Caki2 (cell line): ENCODE results near the gene FNDC5. TPM values are rescaled to one million over a fixed set of nuclear protein-coding genes. Genes with fewer than 3 reads are reported as not detected.

Source experiments
- DNase-seq: peaks from one replicate; pipeline ENCODE4 v3.0.0-alpha.2; 2015; ENCODE audit warnings: low read depth
- in situ Hi-C: cut with HindIII; loops from 2 replicates; pipeline ENCODE4 v1.10.0; 2016; ENCODE audit warnings: low sequenced_read_pairs, low pct_unique_long_range_greater_than_20kb, mixed read lengths
- total RNA-seq: library from RNA; depleted of rRNA; stranded (reverse); fragments of >200 nt; shearing (Covaris generic); gene quantifications from 2 replicates; pipeline ENCODE4 v1.2.3, GENCODE V29; 2014; ENCODE audit warnings: low replicate concordance

The FNDC5 gene
- total RNA-seq, 1 experiment from 2014 or later = 3.3 TPM

DNA sequence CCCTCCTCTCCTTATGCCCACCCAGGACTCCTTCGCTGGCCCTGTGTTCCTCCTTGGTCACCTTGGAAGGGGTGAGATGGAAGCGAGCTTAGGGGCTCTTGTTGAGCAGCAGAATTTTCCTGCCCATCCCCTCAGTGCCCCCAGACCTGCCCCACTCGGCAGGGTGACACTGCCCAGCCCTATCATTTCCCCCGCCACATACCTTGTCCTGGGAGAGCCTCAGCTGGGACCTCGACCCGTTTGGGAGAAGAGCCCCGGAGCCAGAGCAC, 1.4 kb upstream of the FNDC5 start:
- DNase-seq = no peak
- in situ Hi-C loops = no loop called here

DNA sequence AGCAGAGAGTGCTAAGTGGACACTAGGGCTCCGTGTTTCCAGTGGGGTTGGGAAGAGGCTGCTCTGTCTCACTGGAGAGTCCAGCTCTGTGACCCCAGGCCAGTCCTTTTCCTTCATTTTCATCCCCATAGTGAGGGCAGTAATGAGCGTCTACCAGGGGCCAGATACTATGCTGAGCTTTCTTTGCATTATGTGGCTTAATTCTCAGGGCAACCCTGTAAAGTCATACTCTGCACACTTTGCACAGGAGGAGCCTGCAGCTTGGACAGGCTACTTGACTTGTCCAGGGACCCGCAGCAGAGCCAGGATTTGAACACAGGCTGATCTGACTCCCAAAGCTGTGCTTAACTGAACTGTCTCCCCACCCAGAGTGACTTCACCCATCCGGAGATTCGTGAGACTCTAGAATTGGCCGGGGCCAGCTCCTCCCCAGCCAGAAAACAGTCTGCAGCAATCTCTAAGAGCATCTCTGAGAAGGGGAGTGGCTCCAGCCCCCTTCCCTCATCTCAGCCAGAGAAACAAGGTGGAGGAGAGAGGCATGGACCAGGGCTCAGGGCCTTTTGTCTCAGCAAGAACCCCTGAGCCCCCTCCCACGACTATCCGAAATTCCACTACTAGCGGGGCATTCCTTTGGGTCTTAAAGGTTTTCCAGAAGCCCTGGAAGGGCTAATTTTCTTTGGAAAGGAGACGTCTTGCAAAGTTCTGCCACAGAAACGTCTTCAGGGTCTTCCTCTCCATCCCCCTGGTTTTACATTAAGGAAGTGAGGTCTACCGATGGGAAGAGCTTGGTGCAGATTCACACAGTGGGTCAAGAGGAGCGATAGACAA, 866 bp upstream of the FNDC5 start:
- in situ Hi-C loops = no loop called here

DNA sequence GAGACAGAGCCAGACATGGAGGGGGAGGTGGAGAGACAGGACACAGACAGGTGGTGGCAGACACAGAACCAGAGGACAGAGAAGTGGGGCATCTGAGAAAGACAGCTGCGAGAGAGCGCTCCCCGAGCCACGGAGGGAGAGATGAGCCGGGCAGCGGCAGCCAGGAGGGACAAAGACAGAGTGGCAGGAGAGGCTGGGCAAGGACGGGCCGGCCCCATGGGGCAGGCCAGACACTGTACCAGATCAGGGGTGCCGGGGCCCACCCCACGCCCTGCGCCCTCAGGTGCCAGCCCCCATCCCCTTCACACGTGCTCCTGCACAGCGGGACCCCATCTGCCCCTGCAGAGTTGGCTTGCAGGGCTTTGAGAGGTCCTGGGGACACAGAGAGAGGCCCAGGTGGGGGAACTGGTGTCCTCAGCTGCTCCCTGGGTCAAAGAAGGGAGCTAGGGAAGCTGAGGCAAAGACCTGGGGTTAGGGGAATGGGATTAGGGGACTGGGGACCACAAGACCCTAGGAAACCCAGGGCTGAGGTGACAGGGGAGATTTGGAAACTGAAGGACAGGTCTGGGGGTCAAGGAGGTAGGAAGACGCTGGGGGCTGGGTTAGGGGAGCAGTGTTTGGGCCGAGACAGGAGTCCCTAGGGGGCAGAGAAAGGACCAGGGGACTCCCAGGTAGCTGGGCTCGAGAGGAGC, 643 bp downstream of the FNDC5 start:
- in situ Hi-C loops = no loop called here
- DNase-seq = no peak

More for the DNA sequence above, 866 bp upstream of the FNDC5 start:
- DNase-seq = no peak

DNA sequence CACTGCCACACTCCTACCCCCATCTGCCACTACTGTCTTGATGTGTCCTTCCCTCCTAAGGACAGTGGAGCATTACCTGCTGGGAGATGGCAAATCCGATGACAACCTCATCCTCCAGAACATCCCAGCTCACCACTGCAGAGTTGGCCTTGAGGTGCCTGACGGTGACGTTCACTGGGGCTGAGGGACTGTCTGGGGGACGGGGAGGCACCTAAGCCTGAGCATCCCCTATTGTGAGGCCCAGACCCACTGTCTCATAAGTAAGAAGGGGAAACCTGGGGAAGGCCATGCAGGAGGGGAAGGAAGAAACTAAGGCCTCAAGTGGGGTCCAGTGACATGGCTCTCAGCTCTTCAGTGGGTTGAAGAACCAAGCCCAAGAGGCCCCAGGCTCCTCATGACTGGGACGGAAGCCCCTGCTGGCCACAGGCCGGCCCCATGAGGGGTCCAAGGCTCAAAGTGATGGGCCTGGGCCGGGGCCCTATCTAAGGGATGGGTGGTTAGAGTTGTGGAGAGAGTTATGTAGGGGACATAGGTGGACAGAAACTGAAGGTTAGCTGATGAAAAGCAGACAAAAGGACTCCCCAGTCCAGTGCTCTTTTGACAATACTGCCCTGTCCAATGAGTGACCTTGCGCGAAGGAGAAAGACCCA, 1.8 kb downstream of the FNDC5 start:
- DNase-seq = no peak
- in situ Hi-C loops = no loop called here

- in situ Hi-C loops = no loop called here
Observed at GRCh38 chr1:32868085-32868484, 2.6 kb downstream of the FNDC5 start.

DNA sequence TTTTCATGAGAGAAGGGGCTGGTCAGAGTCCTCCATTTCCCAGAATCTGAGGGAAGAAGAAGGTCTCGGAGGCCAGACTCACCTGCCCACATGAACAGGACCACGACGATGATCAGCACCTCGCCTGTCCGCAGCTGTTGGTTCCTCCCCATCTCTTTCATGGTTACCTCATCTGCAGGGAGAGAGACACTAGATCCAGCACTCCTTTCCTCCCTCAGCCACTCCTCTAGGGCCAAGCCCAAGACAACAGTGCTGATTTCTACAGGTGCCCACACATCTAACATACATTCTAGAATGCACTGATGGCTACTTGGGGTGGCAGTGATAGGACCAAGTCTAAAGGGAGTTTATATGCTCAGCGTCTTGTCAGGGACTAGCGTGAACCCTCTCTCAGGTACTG, 3.0 kb downstream of the FNDC5 start:
- in situ Hi-C loops = no loop called here
- no peak for DNase-seq

More at GRCh38 chr1:32868085-32868484, 2.6 kb downstream of the FNDC5 start:
- DNase-seq = no peak

GRCh38 chr1:32867151-32867550, 3.6 kb downstream of the FNDC5 start:
- in situ Hi-C loops = no loop called here
- DNase-seq = no peak

DNA sequence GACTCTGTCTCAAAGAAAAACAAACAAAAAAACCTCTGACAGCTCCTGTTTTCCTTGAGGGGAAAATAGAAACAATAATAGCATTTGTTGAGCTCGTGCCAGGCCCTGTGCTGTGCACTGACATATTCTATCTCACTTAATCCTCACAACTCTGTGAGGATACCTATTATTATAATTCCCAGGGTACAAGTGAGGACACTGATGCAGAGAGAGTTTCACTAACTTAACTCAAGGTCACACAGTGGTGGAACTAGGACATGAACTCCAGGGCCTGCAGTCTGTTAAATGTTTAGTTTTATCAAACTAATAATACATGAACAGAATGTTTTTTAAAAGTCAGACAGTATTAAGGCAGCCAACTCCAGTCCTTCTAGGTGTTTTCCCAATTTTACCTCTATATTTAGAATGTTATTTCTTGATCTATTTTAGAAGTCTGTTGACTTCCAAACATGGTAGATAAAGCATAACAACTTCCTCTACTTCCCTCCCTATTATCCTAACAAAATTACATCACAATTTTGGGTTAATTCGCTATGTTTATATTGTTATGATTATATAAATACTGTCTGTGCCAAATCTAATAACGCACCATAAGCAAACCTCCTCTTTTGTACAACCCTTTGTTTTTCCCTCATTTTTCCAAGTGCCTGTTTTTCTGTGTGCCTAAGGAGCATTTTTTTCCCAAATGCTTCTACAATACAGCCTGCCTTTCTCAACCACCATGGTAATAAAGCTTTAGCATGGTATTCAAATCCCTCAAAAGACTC, 4.9 kb downstream of the FNDC5 start:
- in situ Hi-C loops = no loop called here
- no peak for DNase-seq

GRCh38 chr1:32864375-32865019, 6.2 kb downstream of the FNDC5 start:
- in situ Hi-C loops = no loop called here

GRCh38 chr1:32863881-32864245, 6.8 kb downstream of the FNDC5 start:
- no peak for DNase-seq
- in situ Hi-C loops = no loop called here

More at GRCh38 chr1:32864375-32865019, 6.2 kb downstream of the FNDC5 start:
- DNase-seq = no peak

GRCh38 chr1:32863218-32863880, 7.4 kb downstream of the FNDC5 start:
- in situ Hi-C loops = no loop called here
- DNase-seq = no peak

- in situ Hi-C loops = no loop called here
- DNase-seq = no peak
Observed at GRCh38 chr1:32861904-32862695, 8.6 kb downstream of the FNDC5 start.

DNA sequence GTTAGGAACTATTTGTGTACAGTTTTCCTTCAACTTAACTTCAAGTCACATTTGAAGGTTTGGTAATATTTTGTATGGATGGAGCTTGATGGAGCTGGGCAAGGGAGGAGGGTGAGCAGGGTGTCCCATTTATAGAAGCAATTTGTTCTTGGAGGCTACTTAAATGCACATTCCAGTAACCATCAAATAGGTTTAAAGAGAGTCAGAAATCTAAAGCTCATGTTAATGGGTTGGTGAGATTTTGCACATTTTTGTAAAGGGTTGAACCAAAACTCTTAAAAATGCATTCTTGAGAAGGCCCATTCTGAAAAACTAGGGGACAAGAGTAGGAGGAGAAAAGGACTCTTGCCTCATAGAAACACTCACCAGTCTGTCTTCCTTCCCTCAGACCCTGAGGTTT, 10.1 kb downstream of the FNDC5 start:
- in situ Hi-C loops = no loop called here

GRCh38 chr1:32859915-32860314, 10.8 kb downstream of the FNDC5 start:
- DNase-seq = no peak
- in situ Hi-C loops = no loop called here

More for the DNA sequence above, 10.1 kb downstream of the FNDC5 start:
- no peak for DNase-seq

DNA sequence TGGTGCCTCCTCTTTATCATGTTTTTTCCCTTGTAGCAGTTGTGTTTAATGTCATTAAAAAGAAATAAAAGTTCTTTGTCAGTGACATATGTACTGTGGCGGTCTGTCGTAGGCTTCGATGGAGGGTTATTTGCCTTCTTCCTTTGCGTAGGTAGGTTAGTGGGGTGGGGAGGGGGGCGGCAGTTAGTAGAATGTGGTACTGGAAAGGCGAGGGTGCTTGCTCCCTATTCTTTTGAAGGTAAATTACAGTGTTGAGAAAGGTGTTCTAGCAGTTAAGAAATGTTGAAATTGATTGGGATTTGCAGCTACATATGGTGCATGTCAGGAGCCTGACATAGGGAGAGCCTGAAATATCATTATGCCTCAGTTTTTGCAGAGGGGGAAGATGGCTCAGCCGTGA, 11.9 kb downstream of the FNDC5 start:
- no peak for DNase-seq
- in situ Hi-C loops = no loop called here

DNA sequence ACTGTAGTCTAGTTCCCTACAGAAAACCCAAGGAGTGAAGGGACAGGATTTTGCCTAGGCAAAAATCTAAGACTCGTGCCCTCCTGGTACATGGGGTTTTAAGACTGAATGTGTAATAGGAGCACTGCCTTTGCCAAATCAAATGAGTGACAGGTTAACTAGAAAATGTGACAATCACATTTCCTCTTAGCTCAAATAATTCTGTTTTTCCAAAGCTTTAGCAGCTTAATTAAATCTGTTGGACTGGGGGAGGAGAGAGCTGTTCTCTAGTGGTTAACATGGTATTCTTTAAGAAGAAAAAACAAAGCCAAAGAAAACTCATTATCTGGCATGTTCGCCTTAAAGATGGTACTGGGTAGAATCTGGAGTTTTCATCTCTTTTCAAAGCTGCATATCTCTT, 12.6 kb downstream of the FNDC5 start:
- in situ Hi-C loops = no loop called here
- DNase-seq = no peak
